MM.1S (cell line): ENCODE measurements around the gene UQCC5.

ENCODE experiments used
- EZH2 ChIP-seq: fragments of 300-600 bp; sonication (generic); optimal IDR thresholded peaks from 2 replicates; pipeline ENCODE3; 2017; ENCODE audit warnings: low read depth, mild to moderate bottlenecking, antibody characterized with exemption, low read length, mixed read lengths
- TF ChIP-seq, protein P1 (sequence below): fragments of 300-600 bp; sonication (generic); IDR thresholded peaks from 2 replicates; pipeline ENCODE4 v1.5.1; 2016; ENCODE audit warnings: antibody characterized with exemption, low read length, mixed read lengths

DNA sequence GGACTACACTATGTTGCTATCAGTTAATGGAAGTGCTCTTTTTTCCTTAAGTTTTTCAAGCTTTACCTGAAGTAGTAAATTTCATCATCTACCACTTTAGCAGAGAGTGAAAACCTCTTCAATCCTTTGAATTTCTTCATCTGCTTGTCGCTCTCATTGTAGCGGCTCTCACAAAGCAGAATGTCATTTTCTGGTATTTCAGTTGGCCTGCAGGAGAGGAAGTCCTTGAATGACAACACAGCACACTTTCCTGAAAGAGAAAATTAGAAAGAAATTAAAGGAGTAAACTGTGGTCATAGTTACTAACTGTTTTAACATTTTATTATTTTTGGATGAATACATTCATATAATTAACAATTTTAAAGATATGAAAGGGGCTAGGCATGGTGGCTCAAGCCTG, 27.6 kb downstream of the UQCC5 start:
- TF ChIP-seq, protein P1, sequence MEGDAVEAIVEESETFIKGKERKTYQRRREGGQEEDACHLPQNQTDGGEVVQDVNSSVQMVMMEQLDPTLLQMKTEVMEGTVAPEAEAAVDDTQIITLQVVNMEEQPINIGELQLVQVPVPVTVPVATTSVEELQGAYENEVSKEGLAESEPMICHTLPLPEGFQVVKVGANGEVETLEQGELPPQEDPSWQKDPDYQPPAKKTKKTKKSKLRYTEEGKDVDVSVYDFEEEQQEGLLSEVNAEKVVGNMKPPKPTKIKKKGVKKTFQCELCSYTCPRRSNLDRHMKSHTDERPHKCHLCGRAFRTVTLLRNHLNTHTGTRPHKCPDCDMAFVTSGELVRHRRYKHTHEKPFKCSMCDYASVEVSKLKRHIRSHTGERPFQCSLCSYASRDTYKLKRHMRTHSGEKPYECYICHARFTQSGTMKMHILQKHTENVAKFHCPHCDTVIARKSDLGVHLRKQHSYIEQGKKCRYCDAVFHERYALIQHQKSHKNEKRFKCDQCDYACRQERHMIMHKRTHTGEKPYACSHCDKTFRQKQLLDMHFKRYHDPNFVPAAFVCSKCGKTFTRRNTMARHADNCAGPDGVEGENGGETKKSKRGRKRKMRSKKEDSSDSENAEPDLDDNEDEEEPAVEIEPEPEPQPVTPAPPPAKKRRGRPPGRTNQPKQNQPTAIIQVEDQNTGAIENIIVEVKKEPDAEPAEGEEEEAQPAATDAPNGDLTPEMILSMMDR = no peak
- no peak for TF ChIP-seq EZH2
